Left ventricle myocardium inferior (tissue), 1 donor: ENCODE measurements around the gene INTS14. TPM values are rescaled to one million over a fixed set of nuclear protein-coding genes. Genes with fewer than 3 reads are reported as not detected.

Experiments
- DNase-seq: peaks from one replicate; pipeline ENCODE4 v3.0.0-alpha.2; 2020
- H3K27ac ChIP-seq: fragments of 200-600 bp; replicated peaks from 2 replicates; pipeline ENCODE4 v1.8.0; 2021
- H3K27me3 ChIP-seq: fragments of 200-600 bp; 2 replicates; pipeline ENCODE4 v1.8.0; 2021; ENCODE audit warnings: low read depth
- H3K36me3 ChIP-seq: fragments of 200-600 bp; 2 replicates; pipeline ENCODE4 v1.8.0; 2021
- H3K4me1 ChIP-seq: fragments of 200-600 bp; 2 replicates; pipeline ENCODE4 v1.8.0; 2021
- H3K4me3 ChIP-seq: fragments of 200-600 bp; 2 replicates; pipeline ENCODE4 v1.8.0; 2021; ENCODE audit warnings: mild to moderate bottlenecking, moderate library complexity
- H3K9me3 ChIP-seq: fragments of 200-600 bp; replicated peaks from 2 replicates; pipeline ENCODE4 v1.8.0; 2021
- CTCF ChIP-seq: fragments of 200-600 bp; IDR thresholded peaks from 2 replicates; pipeline ENCODE4 v1.8.0; 2021; ENCODE audit warnings: antibody characterized with exemption, mild to moderate bottlenecking, borderline replicate concordance
- intact Hi-C: fragments of 100-400 bp; cut with micrococcal nuclease; formaldehyde crosslinking; loops from one replicate; pipeline ENCODE4 v1.11.0; 2022
- total RNA-seq: library from RNA; stranded (reverse); fragmentation: NEBNext Ultra II Directional; extraction: Animal tissue kit (Norgen Biotek cat#: 25700); gene quantifications from one replicate; pipeline ENCODE4 v1.2.1, GENCODE V29; 2021
- donor health status: DM: no; HTN: yes; CAD: no; lungs with severe emphysema.

The INTS14 gene
- total RNA-seq, 1 donor from 2014 or later, result 12.2 TPM

- Histone ChIP-seq H3K9me3 (no peaks in the 10 kb centered on the region), H3K4me1 (peaks cover 6% of the 10 kb centered on the region), H3K27ac (no peak overlapping the region), H3K36me3 (peaks cover 69% of the 10 kb centered on the region), H3K27me3 (no peaks in the 10 kb centered on the region), H3K4me3 (no peak overlapping the region)
- intact Hi-C loops, result no loop called here
- DNase-seq, result no peak
- TF ChIP-seq CTCF, result no peak
These were observed 39.0 kb downstream of the INTS14 start for GRCh38 chr15:65571971-65572370.

- no peaks in the 10 kb centered on the region for H3K9me3 ChIP-seq
- TF ChIP-seq CTCF, result no peak
- H3K4me3 ChIP-seq, result no peak overlapping the region
- no peaks in the 10 kb centered on the region for H3K4me1 ChIP-seq
- no peak overlapping the region for H3K27ac ChIP-seq
- H3K27me3 ChIP-seq, result no peaks in the 10 kb centered on the region
- DNase-seq, result no peak
- intact Hi-C loops, result no loop called here
- H3K36me3 ChIP-seq, result peaks cover 85% of the 10 kb centered on the region
These were observed 41.2 kb downstream of the INTS14 start for GRCh38 chr15:65569728-65570127.

DNA sequence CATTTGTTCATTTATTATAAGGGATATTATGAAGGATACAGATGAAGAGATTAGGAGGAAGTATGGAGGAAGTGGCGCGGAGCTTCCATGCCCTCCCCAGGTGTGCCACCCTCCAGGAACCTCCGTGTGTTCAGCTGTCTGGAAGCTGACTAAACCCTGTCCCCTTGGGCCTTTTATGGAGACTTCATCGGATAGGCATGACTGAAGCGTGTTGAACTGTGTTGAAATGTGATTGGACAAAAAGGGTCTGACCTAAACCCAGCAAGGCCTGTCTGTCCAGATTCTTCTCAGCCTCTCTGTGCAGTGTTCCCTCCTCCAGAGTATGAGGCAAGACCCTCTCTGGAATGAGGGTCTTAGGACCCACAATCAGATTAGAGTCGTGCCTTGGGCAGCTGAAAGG lies 49.0 kb downstream of the INTS14 start:
- no peaks in the 10 kb centered on the region for H3K9me3 ChIP-seq
- TF ChIP-seq CTCF, result no peak
- no peaks in the 10 kb centered on the region for H3K4me1 ChIP-seq
- no peak overlapping the region for H3K4me3 ChIP-seq
- intact Hi-C loops, result no loop called here
- H3K27me3 ChIP-seq, result no peaks in the 10 kb centered on the region
- peaks cover 74% of the 10 kb centered on the region for H3K36me3 ChIP-seq
- no peak for DNase-seq
- no peak overlapping the region for H3K27ac ChIP-seq

- Histone ChIP-seq H3K4me1 (no peaks in the 10 kb centered on the region), H3K36me3 (peaks cover 69% of the 10 kb centered on the region), H3K9me3 (no peaks in the 10 kb centered on the region), H3K27ac (no peak overlapping the region), H3K4me3 (no peak overlapping the region), H3K27me3 (no peaks in the 10 kb centered on the region)
- no peak for DNase-seq
- intact Hi-C loops, result no loop called here
- TF ChIP-seq CTCF, result no peak
These were observed 51.0 kb downstream of the INTS14 start for GRCh38 chr15:65559941-65560340.

DNA sequence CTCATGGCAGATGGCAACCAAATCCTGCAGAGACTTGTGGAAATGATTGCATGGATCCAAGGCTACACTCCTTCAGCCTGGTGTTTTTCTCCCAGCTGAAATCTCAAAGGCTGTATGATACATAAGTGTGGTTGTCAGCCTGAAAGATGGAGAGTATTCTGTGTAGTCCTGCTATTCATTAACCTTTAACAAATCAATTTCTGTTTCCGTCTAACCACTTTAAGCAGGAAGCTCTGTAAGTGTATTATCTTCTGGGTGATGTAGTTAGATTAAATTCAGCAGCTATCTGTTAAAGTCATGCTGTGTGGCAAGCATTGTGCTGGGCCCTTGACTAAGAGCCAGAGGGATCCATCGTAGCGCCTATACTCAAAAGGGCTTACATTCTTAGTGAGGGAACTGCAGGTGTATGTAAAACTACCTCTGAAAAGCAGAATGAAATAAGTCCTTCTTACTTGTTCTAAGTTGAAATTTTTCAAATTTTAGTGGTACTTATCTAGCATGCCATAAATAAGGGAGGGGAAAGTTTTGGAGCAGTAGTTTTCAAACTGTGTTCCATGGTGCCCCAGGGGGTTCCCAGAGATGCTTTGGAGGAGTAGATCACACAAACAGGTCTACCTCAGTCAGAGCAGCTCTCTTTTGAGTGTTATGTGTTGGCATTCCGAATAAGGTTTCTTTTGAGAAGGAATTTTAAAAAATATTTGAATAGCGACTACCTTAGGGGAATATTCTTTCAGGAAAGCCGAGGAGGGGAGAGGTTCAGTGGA lies 51.8 kb downstream of the INTS14 start:
- intact Hi-C loops, result no loop called here
- peaks cover 62% of the 10 kb centered on the region for H3K36me3 ChIP-seq

More for the DNA sequence above, 51.8 kb downstream of the INTS14 start:
- DNase-seq, result no peak
- Histone ChIP-seq H3K4me1 (no peaks in the 10 kb centered on the region), H3K27me3 (no peaks in the 10 kb centered on the region), H3K9me3 (no peaks in the 10 kb centered on the region), H3K27ac (no peak overlapping the region), H3K4me3 (no peak overlapping the region)
- TF ChIP-seq CTCF, result no peak
